GM19239 (cell line): Measurements from ENCODE around the gene SLC5A6.
A peak's percentile ranks its signal among the peaks of the same experiment; 100 is the strongest.
"Not testable (repeated sequence)": the region's sequence is repeated elsewhere in the genome, so short reads cannot be mapped to it uniquely, and the experiment has no call there.

ENCODE experiments used
- DNase-seq: peaks from one replicate; pipeline ENCODE4 v3.0.0; 2011; ENCODE audit warnings: low spot score; ENCODE audit not compliant: insufficient read length
- FAIRE-seq: peaks from 2 replicates; lab custom pipeline; 2011; peaks lifted over from hg19 to GRCh38; lab: Jason Lieb, UNC

The SLC5A6 gene

DNA sequence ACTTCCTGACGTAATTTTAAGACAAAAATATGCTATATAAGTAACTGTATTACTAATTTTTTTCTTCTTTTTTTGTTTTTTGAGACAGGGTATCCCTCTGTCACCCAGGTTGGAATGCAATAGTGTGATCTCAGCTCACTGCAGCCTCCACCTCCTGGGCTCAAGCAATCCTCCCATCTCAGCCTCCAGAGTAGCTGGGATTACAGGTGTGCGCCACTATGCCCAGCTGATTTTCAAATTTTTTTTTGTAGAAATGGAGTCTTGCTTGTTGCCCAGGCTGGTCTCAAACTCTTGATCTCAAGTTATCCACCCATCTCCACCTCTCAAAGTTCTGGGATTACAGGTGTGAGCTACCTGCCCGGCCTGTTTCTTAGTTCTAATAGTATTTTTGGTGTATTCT, 33.6 kb downstream of the SLC5A6 start:
- FAIRE-seq (no peak), DNase-seq (no peak)

DNA sequence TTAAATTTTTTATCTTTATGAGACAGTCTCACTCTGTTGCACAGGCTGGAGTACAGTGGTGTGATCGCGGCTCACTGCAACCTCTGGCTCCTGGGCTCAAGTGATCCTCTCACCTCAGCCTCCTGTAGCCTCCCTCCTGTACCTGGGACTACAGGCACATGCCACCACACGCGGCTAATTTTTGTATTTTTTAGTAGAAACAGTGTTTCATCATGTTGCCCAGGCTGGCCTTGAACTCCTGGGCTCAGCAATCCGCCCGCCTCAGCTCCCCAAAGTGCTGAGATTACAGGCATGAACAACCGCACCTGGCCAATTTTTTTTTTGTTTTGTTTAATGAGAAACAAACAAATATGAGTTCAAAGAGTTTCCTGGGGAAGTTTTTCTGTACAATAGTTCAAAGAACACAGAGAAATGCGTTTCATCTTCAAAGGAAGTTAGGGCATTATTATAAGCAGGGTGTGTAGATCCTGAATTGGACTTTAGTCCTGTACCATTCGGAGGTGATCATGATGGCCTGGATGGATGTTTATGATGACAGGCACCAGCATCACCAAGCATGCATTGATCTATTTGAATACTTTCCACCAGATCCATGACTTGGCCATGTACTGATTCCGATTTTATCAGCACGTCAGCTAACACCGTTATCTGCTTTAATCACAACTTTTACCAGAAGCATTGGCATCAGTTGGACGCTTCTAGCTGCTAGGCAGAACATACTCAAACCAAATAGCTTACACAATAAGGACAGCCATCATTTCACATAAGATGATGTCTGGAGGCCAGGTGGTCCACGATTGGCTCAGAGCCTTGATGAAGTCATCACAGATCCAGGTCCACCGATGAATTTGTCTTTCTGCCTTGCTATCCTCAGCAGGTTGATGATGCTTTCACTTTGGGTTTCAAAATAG, 34.4 kb downstream of the SLC5A6 start:
- no peak for FAIRE-seq
- DNase-seq: no peak

DNA sequence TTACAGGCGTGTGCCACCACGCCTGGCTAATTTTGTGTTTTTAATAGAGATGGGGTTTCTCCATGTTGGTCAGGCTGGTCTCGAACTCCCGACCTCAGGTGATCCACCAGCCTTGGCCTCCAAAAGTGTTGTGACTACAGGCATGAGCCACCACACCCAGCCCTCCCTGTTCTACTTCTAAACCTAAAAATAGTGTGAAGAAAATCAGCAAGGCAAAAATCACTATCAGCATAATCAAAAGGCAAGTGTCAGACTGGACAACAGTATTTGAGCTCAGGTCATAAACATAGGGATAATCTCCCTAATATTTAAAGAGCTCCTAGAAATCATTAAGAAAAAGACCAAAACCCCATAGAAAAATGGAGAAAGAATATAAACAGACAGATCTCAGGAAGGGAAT, 36.3 kb downstream of the SLC5A6 start:
- not testable (repeated sequence) for DNase-seq, FAIRE-seq

DNA sequence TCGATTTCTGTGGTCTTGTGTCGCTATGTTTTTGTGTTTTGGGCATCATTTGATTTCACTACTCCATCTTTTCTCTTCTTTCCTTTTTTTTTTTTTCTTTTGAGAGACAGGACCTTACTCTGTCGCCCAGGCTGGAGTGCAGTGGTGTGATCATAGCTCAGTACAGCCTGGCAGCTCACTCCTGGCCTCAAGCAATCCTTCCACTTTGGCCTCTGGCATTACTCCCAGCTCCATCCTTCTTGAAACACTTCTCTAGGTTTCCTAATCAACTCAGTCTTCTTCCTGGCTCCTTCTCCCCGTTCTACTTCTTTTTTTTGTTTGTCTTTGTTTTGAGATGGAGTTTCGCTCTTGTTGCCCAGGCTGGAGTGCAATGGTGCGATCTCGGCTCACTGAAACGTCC, 36.7 kb downstream of the SLC5A6 start:
- DNase-seq (no peak), FAIRE-seq (no peak)

GRCh38 chr2:27174638-27175037, 37.4 kb downstream of the SLC5A6 start:
- no peak for FAIRE-seq

DNA sequence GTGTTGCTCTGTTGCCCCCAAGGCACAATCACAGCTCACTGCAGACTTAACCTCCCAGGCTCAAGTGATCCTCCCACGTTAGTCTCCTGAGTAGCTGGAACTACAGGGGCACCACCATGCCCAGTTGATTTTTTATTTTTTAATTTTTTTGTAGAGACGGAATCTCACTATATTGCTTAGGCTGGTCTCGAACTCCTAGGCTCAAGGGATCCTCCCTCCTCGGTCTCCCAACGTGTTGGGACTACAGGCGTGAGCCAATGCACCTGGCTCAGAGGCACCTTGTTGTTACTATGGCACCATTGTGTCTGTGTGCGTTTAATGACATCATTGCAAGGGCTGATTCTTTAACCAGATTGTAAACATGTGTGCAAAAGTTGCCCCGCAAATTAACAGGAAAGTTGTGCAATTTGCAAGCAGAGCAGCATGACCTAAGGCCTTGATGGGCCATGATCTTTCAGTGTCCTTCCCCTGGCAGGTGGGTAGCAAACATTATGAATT, 40.7 kb downstream of the SLC5A6 start:
- FAIRE-seq (no peak), DNase-seq (no peak)

More at GRCh38 chr2:27174638-27175037, 37.4 kb downstream of the SLC5A6 start:
- DNase-seq: no peak

DNA sequence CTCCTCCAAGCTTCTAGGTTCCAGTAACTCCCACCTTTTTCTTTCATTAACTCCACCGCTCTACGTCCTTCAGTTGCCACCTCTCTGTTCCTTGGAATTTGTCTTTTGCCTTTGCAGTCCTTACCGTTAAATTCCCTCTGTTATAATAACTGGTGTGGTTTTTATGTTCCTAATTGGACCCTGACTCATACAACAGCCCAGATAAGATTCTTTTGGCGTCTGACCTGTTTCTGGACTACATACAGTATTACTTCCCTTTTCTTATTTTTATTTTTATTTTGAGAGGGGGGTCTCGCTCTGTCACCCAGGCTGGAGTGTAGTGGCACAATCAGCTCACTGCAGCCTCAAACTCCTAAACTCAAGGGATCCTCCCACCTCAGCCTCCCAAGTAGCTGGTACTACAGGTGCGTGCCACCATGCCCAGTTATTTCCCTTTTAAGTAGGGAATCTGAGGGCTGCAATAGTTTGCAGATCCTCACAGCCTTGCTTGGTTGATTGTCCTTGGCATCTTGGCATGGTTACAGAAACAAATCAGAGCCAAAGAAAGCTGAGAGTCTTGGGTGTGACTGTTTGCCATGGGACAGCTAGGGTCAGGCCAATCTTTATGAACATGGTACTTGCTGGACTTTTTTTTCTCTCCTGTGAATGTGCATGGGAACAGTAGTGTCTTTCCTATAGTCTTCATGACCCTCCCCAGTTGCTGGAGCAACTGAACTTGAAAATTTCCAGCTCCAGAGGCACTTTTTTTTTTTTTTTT, 41.3 kb downstream of the SLC5A6 start:
- DNase-seq (no peak), FAIRE-seq (no peak)

DNA sequence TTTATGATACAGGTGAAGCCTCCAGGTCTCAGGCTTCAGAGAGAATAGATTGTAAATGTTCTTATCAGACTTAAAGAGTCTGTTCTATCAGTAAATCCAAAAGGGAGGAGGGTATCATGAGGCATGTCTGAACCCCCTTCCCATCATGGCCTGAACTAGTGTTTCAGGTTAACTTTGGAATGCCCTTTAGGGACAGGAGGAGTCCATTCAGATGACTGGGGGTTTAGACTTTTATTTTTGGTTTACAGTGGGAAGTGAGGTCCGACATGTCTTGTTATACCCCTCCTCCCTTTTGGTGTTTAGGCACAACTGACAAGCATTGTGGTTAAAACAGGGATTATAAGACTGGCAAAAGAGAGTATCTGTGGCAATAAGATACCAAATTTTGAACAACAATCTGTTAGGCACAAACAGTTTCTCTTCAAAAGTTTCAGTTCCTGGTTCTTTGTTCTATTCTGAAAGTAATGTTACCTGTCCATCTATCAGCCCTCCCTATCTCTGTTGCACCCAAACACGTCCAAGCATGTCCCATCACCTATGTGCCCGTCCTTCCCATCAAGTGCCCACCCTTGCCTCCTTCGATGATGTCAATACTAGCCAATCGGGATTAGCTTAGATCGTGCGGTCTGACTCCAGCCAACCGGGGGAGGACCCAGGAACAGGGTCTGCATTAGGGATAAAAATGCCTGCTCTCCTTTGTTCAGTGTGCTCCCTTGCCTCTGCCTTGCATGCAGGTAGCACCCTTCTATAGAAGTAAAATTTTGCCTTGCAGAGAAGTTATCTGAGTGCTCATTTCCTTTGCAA, 46.9 kb downstream of the SLC5A6 start:
- DNase-seq (no peak), FAIRE-seq (peak; percentile 78)

DNA sequence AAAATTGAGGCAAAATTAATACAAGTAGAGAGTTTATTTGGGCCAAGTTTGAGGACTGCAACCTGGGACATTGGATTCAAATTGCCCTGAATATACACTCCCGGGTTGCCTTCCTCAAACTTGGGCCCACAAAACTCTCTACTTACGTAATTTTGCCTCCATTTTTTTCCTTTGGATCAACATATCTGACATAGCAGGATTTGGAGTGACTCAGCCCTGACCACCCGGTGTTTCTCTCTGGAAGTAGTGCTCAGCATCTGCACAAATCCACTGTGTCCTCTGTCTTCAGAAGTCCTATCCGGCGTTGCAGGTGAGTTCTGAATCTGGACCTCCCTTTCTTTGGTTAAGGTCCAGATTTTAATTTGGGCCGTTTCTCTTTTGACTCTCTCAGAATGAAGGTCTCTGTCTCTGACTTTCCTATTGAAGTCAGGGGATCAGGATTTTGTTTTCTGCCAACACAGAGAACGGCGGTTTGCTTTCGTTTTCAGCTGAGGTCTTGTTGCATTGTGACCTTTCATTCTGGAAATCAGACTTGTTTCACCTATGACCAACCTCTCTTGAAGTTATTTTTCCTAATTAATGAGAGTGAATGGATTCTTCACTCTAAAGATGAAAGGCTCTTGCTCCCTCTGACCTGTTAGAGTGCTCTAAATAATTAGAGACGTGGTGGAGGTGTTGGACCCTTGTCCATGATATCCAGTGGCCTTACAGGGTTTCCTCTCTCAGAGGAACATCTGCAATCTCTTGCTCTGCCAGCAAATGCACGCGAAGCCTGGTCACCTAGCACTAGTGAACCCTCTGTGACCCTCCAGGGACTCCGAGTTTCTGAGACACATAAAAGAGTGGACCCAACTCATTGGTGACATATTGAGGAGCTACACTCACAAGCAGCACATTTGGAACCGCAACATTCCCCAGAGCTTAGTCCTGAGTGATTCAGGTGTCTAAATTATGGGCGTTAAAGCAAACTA, 49.6 kb downstream of the SLC5A6 start:
- DNase-seq (no peak), FAIRE-seq (no peak)

DNA sequence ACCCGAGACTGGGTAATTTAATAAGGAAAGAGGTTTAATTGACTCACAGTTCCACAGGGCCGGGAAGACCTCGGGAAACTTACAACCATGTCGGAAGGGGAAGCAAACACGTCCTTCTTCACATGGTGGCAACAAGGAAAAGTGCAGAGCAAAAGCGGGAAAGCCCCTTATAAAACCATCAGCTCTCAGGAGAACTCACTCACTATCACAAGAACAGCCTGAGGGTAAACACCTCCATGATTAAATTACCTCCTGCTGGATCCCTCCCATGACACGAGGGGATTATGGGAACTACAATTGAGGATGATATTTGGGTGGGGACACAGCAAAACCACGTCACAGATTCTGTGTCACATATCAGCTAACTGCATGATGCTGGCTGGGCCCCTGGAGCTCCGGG, 51.9 kb downstream of the SLC5A6 start:
- FAIRE-seq: no peak
- DNase-seq: no peak

DNA sequence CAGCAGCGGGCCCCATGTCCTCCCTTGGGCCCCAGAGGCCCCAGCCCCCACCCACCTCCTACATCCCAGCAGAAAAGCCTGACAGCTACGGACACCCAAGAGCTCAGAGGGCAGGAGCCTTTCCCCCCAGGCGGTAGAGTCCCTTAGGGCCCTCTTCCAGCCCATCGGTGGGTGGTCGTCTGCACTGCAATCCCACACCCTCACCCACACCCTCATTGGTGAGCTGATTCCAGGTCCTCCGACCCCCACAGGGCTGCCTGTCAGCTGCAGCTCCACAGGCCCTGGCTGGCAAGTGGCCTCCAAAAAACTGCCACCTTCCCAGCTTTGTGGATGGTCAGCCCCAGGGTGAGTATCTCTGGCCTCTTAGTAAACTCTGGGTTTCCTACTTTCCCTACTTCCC, 52.8 kb downstream of the SLC5A6 start:
- no peak for DNase-seq
- FAIRE-seq: no peak

DNA sequence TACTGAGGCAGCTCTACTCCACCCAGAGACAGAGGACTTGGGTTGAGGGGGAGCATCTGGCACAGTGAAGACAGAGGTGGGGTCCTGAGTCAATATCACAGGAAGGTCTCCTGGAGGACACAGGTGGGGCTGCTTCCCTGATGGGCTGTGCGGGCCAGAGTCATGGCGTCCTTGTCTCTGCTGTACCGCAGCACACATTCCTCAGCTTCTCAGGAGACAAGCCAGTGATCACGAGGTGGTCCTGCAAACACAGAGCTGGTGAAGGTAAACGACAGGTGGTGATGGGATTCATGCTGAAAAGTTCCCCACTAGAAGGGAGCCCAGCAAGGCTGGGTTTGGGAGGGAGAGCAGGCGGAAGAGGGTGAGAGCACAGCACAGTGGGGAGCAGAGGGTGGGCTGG, 53.6 kb downstream of the SLC5A6 start:
- FAIRE-seq: no peak

GRCh38 chr2:27155069-27155520, 57.0 kb downstream of the SLC5A6 start:
- no peak for FAIRE-seq
- DNase-seq: no peak

More for the DNA sequence above, 53.6 kb downstream of the SLC5A6 start:
- DNase-seq: no peak

DNA sequence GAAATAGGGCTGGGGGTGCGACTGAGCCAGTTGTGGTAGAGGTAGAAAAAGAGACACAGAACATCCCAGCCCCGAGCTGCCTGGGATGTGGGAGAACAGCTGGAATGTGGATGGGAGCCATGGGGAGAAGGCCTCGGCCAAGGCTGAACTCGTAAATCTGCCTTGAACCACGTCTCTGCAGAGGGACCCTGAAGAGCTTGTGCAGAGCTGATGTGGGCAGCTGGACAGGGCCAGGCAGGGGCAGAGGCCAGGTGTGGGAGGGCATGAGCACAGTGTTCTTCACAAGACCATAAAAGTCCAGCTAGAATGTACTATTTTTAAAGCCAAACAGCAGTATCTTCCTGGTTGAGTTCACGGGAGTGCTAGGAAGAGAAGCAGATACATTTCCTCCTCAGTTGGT, 57.6 kb downstream of the SLC5A6 start:
- no peak for FAIRE-seq

GRCh38 chr2:27152796-27153464, 59.1 kb downstream of the SLC5A6 start:
- DNase-seq (no peak), FAIRE-seq (no peak)

More for the DNA sequence above, 57.6 kb downstream of the SLC5A6 start:
- DNase-seq: no peak

DNA sequence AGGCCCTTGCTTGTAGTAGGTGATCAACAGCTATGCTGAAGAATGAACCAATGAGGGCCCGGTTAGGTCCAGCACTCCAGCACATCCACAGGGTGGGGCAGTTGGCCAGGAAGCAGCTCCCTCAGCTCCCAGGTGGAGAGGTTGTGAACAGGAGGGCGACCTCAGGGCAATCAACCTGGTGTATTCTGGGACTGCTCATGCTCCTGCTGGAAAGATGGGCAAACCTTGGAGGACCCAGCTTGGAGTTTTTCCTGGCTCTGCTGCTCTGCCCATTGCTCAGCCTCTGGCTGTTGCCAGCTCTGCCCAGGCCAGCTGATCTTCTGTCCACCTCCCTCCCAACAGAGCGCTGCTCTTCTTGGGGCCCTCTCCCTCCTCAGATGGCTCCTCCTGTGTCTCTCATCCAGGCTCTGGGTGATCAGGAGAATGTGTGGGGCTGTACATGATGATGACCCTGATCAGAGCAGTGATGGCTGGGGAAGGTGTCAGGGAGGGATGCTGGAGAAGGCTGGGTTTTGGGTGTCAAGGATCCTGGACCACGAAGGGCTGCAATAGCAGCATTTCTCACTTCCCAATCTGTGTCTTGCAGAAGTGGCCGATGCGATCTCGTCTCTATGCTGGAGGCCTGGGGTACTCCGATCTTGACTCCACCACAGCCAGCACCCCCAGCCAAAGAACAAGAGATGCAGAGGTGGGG, 59.8 kb downstream of the SLC5A6 start:
- FAIRE-seq: no peak
- DNase-seq: no peak

- FAIRE-seq (no peak), DNase-seq (no peak)
Measured at GRCh38 chr2:27150639-27151230, 61.3 kb downstream of the SLC5A6 start.
